ENCODE measurements around the gene BDP1.
"Not testable (repeated sequence)": the region's sequence is repeated elsewhere in the genome, so short reads cannot be mapped to it uniquely, and the experiment has no call there.

The BDP1 gene

GRCh38 chr5:71455427-71456361 lies at the start of gene BDP1:
TSS of gene BDP1 (plus strand) at chr5:71455651. CDS start at chr5:71455878, 227 bp downstream.
- in situ Hi-C loops (cut with MboI; ENCODE audit: low sequenced_read_pairs): no loop called here

- in situ Hi-C loops (cut with MboI; ENCODE audit: low sequenced_read_pairs): not testable (repeated sequence)
These were observed 45.4 kb upstream of the BDP1 start for GRCh38 chr5:71410088-71410487.

- in situ Hi-C loops (cut with MboI; ENCODE audit: low sequenced_read_pairs): not testable (repeated sequence)
These were observed 39.8 kb upstream of the BDP1 start for GRCh38 chr5:71415626-71416025.

GRCh38 chr5:71418026-71418425 lies 37.4 kb upstream of the BDP1 start:
- in situ Hi-C loops (cut with MboI; ENCODE audit: low sequenced_read_pairs): not testable (repeated sequence)

- in situ Hi-C loops (cut with MboI; ENCODE audit: low sequenced_read_pairs): not testable (repeated sequence)
These were observed 34.2 kb upstream of the BDP1 start for GRCh38 chr5:71421278-71421677.

- in situ Hi-C loops (cut with MboI; ENCODE audit: low sequenced_read_pairs): not testable (repeated sequence)
These were observed 31.6 kb upstream of the BDP1 start for GRCh38 chr5:71423896-71424295.

GRCh38 chr5:71426686-71427474 lies 28.6 kb upstream of the BDP1 start:
- in situ Hi-C loops (cut with MboI; ENCODE audit: low sequenced_read_pairs): not testable (repeated sequence)

GRCh38 chr5:71432410-71432809 lies 23.0 kb upstream of the BDP1 start:
- in situ Hi-C loops (cut with MboI; ENCODE audit: low sequenced_read_pairs): not testable (repeated sequence)

- in situ Hi-C loops (cut with MboI; ENCODE audit: low sequenced_read_pairs): not testable (repeated sequence)
These were observed 20.6 kb upstream of the BDP1 start for GRCh38 chr5:71434825-71435224.

- in situ Hi-C loops (cut with MboI; ENCODE audit: low sequenced_read_pairs): not testable (repeated sequence)
These were observed 13.9 kb upstream of the BDP1 start for GRCh38 chr5:71441564-71441963.

GRCh38 chr5:71443891-71444290 lies 11.6 kb upstream of the BDP1 start:
- in situ Hi-C loops (cut with MboI; ENCODE audit: low sequenced_read_pairs): not testable (repeated sequence)

- in situ Hi-C loops (cut with MboI; ENCODE audit: low sequenced_read_pairs): not testable (repeated sequence)
These were observed 10.4 kb upstream of the BDP1 start for GRCh38 chr5:71445015-71445414.

GRCh38 chr5:71445523-71446152 lies 9.8 kb upstream of the BDP1 start:
- in situ Hi-C loops (cut with MboI; ENCODE audit: low sequenced_read_pairs): not testable (repeated sequence)

GRCh38 chr5:71446540-71447216 lies 8.8 kb upstream of the BDP1 start:
- in situ Hi-C loops (cut with MboI; ENCODE audit: low sequenced_read_pairs): not testable (repeated sequence)

GRCh38 chr5:71447218-71447808 lies 8.1 kb upstream of the BDP1 start:
- in situ Hi-C loops (cut with MboI; ENCODE audit: low sequenced_read_pairs): not testable (repeated sequence)

- in situ Hi-C loops (cut with MboI; ENCODE audit: low sequenced_read_pairs): no loop called here
These were observed 2.6 kb upstream of the BDP1 start for GRCh38 chr5:71452876-71453275.

- in situ Hi-C loops (cut with MboI; ENCODE audit: low sequenced_read_pairs): no loop called here
These were observed 538 bp upstream of the BDP1 start for GRCh38 chr5:71454913-71455312.

GRCh38 chr5:71456362-71456743 lies 902 bp downstream of the BDP1 start:
- in situ Hi-C loops (cut with MboI; ENCODE audit: low sequenced_read_pairs): no loop called here

GRCh38 chr5:71457106-71457505 lies 1.7 kb downstream of the BDP1 start:
- in situ Hi-C loops (cut with MboI; ENCODE audit: low sequenced_read_pairs): no loop called here

- in situ Hi-C loops (cut with MboI; ENCODE audit: low sequenced_read_pairs): no loop called here
These were observed 5.2 kb downstream of the BDP1 start for GRCh38 chr5:71460693-71461092.
